Lower lobe of right lung (tissue), 2 donors: ENCODE results near the gene TDG. TPM values are rescaled to one million over a fixed set of nuclear protein-coding genes. Genes with fewer than 3 reads are reported as not detected.

Experiments used
- ATAC-seq, 2 donors: fragments of 200-7000 bp; cut with Tn5 transposase; one replicate each; pipeline ENCODE4 v1.9.1; 2020 to 2022; ENCODE audit warnings: mild to moderate bottlenecking in 2 of 2, moderate library complexity in 2 of 2
- DNase-seq: peaks from one replicate; pipeline ENCODE4 v3.0.0-alpha.2; 2020
- H3K27ac ChIP-seq: fragments of 200-600 bp; one replicate; pipeline ENCODE4 v1.8.0; 2022
- H3K27me3 ChIP-seq: fragments of 200-600 bp; one replicate; pipeline ENCODE4 v1.8.0; 2022; ENCODE audit warnings: low read depth
- H3K36me3 ChIP-seq: fragments of 200-600 bp; one replicate; pipeline ENCODE4 v1.8.0; 2022; ENCODE audit warnings: mild to moderate bottlenecking
- H3K4me1 ChIP-seq: fragments of 200-600 bp; one replicate; pipeline ENCODE4 v1.8.0; 2022
- H3K4me3 ChIP-seq: fragments of 200-600 bp; one replicate; pipeline ENCODE4 v1.8.0; 2022; ENCODE audit warnings: mild to moderate bottlenecking
- H3K9me3 ChIP-seq: fragments of 200-600 bp; one replicate; pipeline ENCODE4 v1.8.0; 2022
- CTCF ChIP-seq: fragments of 200-600 bp; IDR thresholded peaks from one replicate; pipeline ENCODE4 v1.8.0; 2022; ENCODE audit warnings: antibody characterized with exemption, mild to moderate bottlenecking
- intact Hi-C: fragments of 100-400 bp; cut with DNase I; formaldehyde crosslinking; loops from one replicate; pipeline ENCODE4 v1.11.0; 2022
- total RNA-seq: library from RNA; stranded (reverse); fragmentation: NEBNext Ultra II Directional; extraction: Animal tissue kit (Norgen Biotek cat#: 25700); gene quantifications from one replicate; pipeline ENCODE4 v1.2.1, GENCODE V29; 2021
- donor health status: DM: no; HTN: yes; CAD: no; lungs with severe emphysema.

TDG gene
- total RNA-seq, 1 donor from 2014 or later = 19.7 TPM

GRCh38 chr12:103975368-103975767 lies 9.7 kb downstream of the TDG start:
- no peak for TF ChIP-seq CTCF
- H3K27me3 ChIP-seq = no peaks in the 10 kb centered on the region
- no peaks in the 10 kb centered on the region for H3K9me3 ChIP-seq
- H3K36me3 ChIP-seq = peaks cover 47% of the 10 kb centered on the region
- intact Hi-C loops = no loop called here
- no peak overlapping the region for H3K27ac ChIP-seq
- DNase-seq (no peak), ATAC-seq (no peak)
- no peak overlapping the region for H3K4me3 ChIP-seq
- H3K4me1 ChIP-seq = peaks cover 11% of the 10 kb centered on the region

- H3K9me3 ChIP-seq = no peaks in the 10 kb centered on the region
- no peak overlapping the region for H3K4me3 ChIP-seq
- H3K4me1 ChIP-seq = peaks cover 9% of the 10 kb centered on the region
- peaks cover 66% of the 10 kb centered on the region for H3K36me3 ChIP-seq
- ATAC-seq (no peak), DNase-seq (no peak)
- intact Hi-C loops = no loop called here
- H3K27me3 ChIP-seq = no peaks in the 10 kb centered on the region
- no peak for TF ChIP-seq CTCF
- no peak overlapping the region for H3K27ac ChIP-seq
These were observed 12.8 kb downstream of the TDG start for GRCh38 chr12:103978384-103978982.

- no peak overlapping the region for H3K27ac ChIP-seq
- no peaks in the 10 kb centered on the region for H3K9me3 ChIP-seq
- DNase-seq (no peak), ATAC-seq (no peak)
- TF ChIP-seq CTCF = no peak
- peaks cover 81% of the 10 kb centered on the region for H3K36me3 ChIP-seq
- no peak overlapping the region for H3K4me3 ChIP-seq
- intact Hi-C loops = no loop called here
- no peaks in the 10 kb centered on the region for H3K27me3 ChIP-seq
- H3K4me1 ChIP-seq = no peaks in the 10 kb centered on the region
These were observed 21.2 kb downstream of the TDG start for GRCh38 chr12:103986829-103987228.

GRCh38 chr12:103994235-103994634 lies 28.6 kb downstream of the TDG start:
- intact Hi-C loops = no loop called here
- no peak for ATAC-seq

GRCh38 chr12:103996595-103996994 lies 30.9 kb downstream of the TDG start:
- DNase-seq = no peak
- H3K4me3 ChIP-seq = no peak overlapping the region
- intact Hi-C loops = no loop called here
- no peaks in the 10 kb centered on the region for H3K36me3 ChIP-seq
- no peaks in the 10 kb centered on the region for H3K4me1 ChIP-seq
- H3K27ac ChIP-seq = no peak overlapping the region
- no peak for ATAC-seq
- no peaks in the 10 kb centered on the region for H3K9me3 ChIP-seq
- H3K27me3 ChIP-seq = peaks cover under 1% of the 10 kb centered on the region
- TF ChIP-seq CTCF = no peak

More at GRCh38 chr12:103994235-103994634, 28.6 kb downstream of the TDG start:
- no peak for TF ChIP-seq CTCF
- no peak for DNase-seq
- Histone ChIP-seq H3K4me3 (no peak overlapping the region), H3K4me1 (no peaks in the 10 kb centered on the region), H3K36me3 (peaks cover 14% of the 10 kb centered on the region), H3K9me3 (no peaks in the 10 kb centered on the region), H3K27ac (no peak overlapping the region), H3K27me3 (no peaks in the 10 kb centered on the region)
